Activated CD8-positive, alpha-beta memory T cell treated with anti-CD3 and anti-CD28 coated beads, Interleukin-2, amount 50 U/mL, for 48 hours (primary cell): ENCODE data around the gene CD58.
"Not testable (repeated sequence)": the region's sequence is repeated elsewhere in the genome, so short reads cannot be mapped to it uniquely, and the experiment has no call there.

Experiments
- DNase-seq: peaks from one replicate; pipeline ENCODE4 v3.0.0-alpha.2; 2020

CD58 gene, protein sequence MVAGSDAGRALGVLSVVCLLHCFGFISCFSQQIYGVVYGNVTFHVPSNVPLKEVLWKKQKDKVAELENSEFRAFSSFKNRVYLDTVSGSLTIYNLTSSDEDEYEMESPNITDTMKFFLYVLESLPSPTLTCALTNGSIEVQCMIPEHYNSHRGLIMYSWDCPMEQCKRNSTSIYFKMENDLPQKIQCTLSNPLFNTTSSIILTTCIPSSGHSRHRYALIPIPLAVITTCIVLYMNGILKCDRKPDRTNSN

DNA sequence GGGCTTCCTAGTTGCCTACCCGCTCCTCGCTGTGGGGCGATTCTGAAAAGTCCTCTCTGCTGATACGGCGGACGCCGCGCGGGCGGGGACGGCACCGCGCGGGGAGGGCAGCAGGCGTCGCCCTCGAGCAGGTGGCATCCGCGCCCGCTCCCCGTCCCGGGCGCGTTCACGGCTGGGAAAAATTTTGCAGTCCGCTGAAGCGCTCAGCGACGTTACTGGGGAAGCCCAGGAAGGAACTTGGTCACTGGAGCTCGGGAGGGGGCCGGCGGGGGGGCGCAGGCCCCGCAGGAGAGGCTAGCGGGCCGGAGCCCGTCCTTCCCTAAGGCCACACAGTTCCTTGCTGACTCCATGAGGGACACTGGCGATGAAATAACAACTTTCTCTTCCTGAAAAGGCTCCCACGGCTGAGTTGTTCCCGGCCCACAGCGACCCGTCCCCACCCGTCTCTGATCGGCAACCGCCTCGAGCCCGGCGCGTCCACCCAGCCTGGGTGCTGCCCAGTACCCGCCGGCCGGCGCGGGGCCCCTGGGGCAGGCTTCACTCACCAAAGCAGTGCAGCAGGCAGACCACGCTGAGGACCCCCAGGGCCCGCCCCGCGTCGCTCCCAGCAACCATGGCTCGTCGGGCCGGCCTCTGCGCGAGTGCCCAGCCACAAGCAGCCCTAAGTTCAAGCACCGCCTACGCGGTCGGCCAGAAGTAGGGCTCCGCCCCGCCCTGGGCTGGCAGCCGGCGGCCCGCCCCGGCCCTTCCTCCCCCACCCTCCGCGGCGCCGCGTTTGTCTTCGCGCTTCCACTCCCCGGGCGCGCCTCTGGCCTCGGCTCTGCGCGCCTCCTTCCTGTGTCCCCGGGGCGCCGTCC lies at the start of gene CD58:
Gene CD58 (minus strand): TSS at position 669 of the 857 bp plus-strand sequence. CDS start 54 bp downstream, at position 615.
- peak; percentile 93 for DNase-seq

DNA sequence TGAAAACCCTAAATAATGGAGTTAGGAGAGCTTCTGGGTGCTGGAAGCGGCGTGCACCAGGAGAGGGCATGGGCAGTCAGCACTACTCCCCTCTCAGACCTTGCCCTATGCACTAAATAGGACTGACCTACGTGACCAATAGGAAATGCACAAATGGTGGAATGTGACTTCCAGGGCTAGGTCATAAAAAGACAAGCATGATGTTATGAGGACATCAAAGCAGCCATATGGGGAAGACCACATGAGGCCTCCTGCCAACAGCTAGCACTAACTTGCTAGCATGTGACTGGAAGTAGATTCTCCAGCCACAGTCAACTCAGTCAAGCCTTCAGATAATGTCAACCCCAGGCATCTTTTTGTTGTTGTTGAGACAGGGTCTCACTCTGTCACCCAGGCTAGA lies 49.6 kb upstream of the CD58 start:
- DNase-seq: not testable (repeated sequence)

DNA sequence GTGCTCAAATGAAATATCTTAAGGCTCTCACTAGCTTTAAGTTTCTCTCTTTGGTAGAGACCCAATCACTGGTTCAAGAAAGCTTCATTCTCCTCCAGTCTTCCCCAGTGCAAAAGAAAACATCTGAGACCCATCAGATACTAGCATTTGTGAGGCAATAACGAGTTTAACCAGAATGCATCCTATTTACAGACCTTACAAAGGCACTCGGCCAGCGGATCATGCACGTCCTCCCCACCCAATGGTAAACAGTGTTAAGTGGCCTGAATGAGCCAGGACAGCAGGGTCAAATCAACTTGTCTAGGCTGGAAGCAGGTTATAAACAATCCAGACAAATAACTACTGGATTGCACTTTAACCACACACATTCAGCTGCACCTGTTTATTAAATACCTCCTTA lies 48.3 kb upstream of the CD58 start:
- not testable (repeated sequence) for DNase-seq

DNA sequence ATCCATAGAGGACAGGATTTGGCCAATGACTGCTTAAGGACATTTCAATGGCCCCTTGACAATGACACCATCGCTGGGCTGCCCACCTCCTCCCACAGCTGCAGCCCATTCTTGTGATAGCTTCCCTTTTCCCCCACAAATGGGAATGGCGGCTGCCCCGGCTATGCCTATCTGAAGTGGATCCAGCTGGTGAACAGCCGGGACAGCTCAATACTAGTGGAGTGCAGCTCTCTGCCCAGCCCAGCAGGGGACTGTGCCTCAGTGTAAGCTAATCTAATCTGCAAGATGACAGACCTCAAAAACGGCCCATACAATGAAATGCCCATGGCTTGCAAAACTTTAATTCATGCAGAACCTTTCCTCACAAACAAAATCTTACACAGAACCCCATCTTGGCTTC lies 47.0 kb upstream of the CD58 start:
- not testable (repeated sequence) for DNase-seq

DNA sequence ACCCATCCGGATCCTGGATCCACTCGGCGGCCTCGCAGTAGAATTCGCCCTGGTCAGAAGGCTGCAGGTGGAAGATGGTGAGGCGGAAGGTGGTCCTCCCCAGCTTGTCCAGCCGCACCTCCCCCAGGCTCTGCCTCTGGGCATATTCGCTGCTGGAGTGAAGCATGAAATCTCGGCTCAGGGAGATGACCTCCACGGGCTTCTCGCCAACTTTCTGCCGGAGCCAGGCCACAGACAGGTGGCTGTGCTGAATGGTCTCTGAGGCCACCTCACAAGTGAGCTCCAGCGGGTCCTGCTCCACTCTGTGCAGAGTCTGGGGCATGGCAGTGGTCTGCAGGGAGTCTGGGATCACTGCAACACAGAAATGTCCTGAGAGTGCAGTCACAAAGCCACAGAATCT lies 43.0 kb upstream of the CD58 start:
- not testable (repeated sequence) for DNase-seq

DNA sequence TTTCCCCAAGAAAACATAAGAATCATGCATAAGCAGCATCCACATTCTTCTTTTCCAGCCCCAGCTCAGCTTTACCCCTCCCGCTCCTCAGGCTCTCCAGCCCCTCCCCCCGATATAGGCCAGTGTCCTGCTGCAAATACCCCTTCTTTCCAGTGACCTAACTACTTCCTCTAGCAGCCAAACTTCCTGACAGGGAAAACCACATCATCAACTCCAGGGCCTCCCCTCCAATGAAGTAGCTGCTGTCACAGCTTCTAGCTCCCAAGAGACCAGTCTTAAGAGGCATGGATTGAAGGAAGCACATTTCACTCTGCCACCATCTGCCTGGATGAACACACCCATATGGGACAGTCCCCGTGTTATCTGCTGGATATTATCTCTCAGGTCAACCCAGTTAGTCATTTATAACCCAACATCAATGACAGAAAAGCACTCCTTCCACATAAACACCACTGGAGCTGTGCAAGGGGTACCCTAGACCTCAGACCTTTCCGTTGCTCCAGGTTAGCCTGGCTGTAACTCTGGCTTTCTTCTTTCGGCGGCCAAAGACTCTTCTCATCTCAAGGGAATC lies 39.1 kb upstream of the CD58 start:
- not testable (repeated sequence) for DNase-seq

- not testable (repeated sequence) for DNase-seq
Measured at GRCh38 chr1:116608841-116609240, 38.0 kb upstream of the CD58 start.

GRCh38 chr1:116608151-116608550 lies 37.3 kb upstream of the CD58 start:
- DNase-seq: not testable (repeated sequence)

GRCh38 chr1:116607463-116607862 lies 36.6 kb upstream of the CD58 start:
- DNase-seq: not testable (repeated sequence)

GRCh38 chr1:116606067-116606466 lies 35.2 kb upstream of the CD58 start:
- DNase-seq: not testable (repeated sequence)

- DNase-seq: no peak
Measured at GRCh38 chr1:116605315-116605714, 34.5 kb upstream of the CD58 start.

DNA sequence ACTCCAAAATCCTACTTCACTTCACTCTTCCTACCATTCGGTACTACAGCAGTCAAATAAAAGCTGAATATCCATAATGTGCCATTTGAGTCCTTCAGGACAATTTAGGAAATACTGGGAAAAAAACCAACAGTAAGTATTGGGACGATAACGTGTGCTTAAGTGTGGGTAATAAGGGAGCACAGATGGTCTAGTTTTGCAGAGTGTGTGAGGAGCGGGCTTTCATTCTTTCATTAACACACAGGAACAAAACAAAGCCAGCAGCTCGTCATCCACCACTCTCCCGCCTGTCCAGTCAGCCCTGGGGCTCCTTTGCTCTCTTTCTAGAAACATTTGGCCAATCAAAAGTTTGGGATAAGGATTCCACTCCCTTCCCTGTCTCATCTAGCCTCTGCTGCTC lies 33.6 kb upstream of the CD58 start:
- not testable (repeated sequence) for DNase-seq

GRCh38 chr1:116603646-116604045 lies 32.8 kb upstream of the CD58 start:
- DNase-seq: not testable (repeated sequence)

GRCh38 chr1:116599369-116599768 lies 28.5 kb upstream of the CD58 start:
- DNase-seq: not testable (repeated sequence)

DNA sequence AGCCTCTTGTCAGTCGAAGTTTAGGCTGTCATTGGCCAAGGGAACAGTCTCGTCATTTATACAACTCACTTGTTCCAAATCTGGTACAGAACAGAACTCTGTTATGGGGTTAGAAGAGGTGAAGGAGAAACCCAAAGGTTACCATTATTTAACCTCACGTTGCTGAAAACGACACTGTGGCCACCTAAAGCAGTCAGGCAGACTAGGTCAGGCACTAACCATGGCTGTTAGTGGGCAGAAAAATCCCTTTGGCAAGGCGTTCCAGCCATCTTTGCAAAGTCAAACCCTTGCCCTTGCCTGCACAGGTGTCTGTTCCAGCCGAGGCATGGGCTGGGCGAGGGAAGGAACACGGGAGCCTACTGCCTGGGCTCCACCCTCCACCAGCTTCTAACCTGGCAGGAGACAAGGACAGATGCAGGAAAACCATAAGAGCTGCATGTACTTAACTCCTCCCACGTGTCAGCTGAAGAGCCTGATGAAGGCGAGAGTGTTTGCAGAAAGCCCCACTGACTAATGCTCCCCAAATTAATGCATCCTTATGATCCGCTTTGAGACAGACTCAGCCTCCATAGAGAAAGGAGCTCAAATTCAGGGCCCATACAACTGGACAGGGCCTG lies 27.7 kb upstream of the CD58 start:
- not testable (repeated sequence) for DNase-seq

GRCh38 chr1:116597388-116597787 lies 26.6 kb upstream of the CD58 start:
- DNase-seq: not testable (repeated sequence)

DNA sequence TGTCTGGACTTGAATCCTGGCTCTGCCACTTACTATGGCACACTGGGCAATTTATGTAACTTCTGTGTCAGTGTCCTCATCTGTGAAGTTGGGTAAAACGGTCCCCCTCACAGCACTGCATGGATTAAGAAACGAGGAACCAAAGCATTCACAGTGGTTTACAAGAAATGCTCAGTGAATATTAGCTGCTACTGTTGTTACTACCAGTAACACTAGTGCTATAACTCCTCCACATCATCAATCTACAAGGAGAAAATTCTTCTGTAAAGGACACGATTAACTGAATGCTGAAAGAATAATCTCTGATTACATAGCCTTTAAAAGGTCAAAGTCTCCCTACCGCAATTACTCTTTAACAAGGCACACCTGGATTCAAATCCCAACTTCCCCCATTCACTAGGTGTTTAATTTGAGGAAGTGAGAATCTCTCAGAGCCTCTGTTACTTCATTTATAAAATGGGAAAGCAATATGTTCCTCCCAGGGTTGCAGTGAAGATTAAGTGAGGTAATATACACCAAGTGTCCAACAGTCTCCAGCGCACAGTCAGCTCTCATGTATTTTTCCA lies 26.0 kb upstream of the CD58 start:
- not testable (repeated sequence) for DNase-seq

- DNase-seq: not testable (repeated sequence)
Measured at GRCh38 chr1:116595946-116596741, 25.3 kb upstream of the CD58 start.

GRCh38 chr1:116595065-116595840 lies 24.4 kb upstream of the CD58 start:
- DNase-seq: not testable (repeated sequence)

DNA sequence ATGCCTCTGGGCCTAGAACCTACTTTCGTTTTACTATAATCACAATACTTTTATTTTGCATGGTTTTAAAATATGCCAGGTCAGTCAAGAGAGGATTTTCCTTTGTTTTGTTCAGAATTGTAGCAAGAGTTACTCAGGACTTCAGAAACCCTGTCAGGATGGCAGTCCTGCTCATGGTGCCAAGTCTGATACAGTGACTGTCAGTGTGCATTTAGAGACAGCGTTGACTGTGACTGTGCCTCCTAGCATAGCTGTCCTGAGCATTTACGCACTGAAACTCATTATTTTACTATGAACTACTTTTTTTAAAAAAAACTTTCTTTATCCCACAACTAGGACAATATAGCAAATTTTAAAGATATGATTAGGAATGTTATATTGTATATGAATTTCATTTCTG lies 23.2 kb upstream of the CD58 start:
- DNase-seq: not testable (repeated sequence)

- DNase-seq: not testable (repeated sequence)
Measured at GRCh38 chr1:116593401-116593800, 22.6 kb upstream of the CD58 start.
